Neural cell (in vitro differentiated cells): ENCODE data around the gene TTYH3.

Experiments
- CTCF ChIP-seq: fragments of 450-650 bp; IDR thresholded peaks from 2 replicates; pipeline ENCODE4 v1.5.1; 2014; ENCODE audit warnings: antibody characterized with exemption, mild to moderate bottlenecking, moderate library complexity; ENCODE audit not compliant: poor library complexity, severe bottlenecking
- EZH2 ChIP-seq: fragments of 200-600, 300-800 bp; shearing (Covaris generic), sonication (generic); IDR thresholded peaks from 2 replicates; pipeline ENCODE4 v1.6.1; 2014; ENCODE audit warnings: antibody characterized with exemption, low read length, borderline replicate concordance, mild to moderate bottlenecking; ENCODE audit not compliant: insufficient read depth, poor library complexity, severe bottlenecking
- MXI1 ChIP-seq: fragments of 450-650 bp; conservative IDR thresholded peaks from 2 replicates; pipeline ENCODE4 v1.6.1; 2014; ENCODE audit warnings: antibody characterized with exemption, mild to moderate bottlenecking; ENCODE audit not compliant: poor library complexity, severe bottlenecking
- POLR2AphosphoS5 ChIP-seq: IDR thresholded peaks from 2 replicates; pipeline ENCODE4 v1.6.1; 2012
- RAD21 ChIP-seq: fragments of 450-650 bp; conservative IDR thresholded peaks from 2 replicates; pipeline ENCODE4 v1.6.1; 2014; ENCODE audit warnings: antibody characterized with exemption, mild to moderate bottlenecking, moderate library complexity
- SMC3 ChIP-seq: fragments of 450-650 bp; conservative IDR thresholded peaks from 2 replicates; pipeline ENCODE4 v1.6.1; 2014; ENCODE audit warnings: antibody characterized with exemption, mild to moderate bottlenecking, moderate library complexity; ENCODE audit not compliant: poor library complexity
- TAF1 ChIP-seq: IDR thresholded peaks from 2 replicates; pipeline ENCODE4 v1.6.1; 2012; ENCODE audit warnings: low read depth

GRCh38 chr7:2692543-2692942 lies 60.8 kb downstream of the TTYH3 start:
- TF ChIP-seq EZH2 (no peak), CTCF (no peak), POLR2AphosphoS5 (no peak), SMC3 (no peak), MXI1 (no peak), TAF1 (no peak), RAD21 (no peak)
